IPS-11a (cell line): ENCODE data around the gene RHOJ.
"Not testable (repeated sequence)": the region's sequence is repeated elsewhere in the genome, so short reads cannot be mapped to it uniquely, and the experiment has no call there.

ENCODE experiments used
- H3K4me3 ChIP-seq: one replicate; pipeline ENCODE4 v1.5.1; 2013; ENCODE audit warnings: low read depth, low read length, control low read depth

Gene RHOJ

GRCh38 chr14:63204407-63205043 lies at the start of gene RHOJ:
RHOJ (plus strand) TSS chr14:63204443; CDS start chr14:63204870, 427 bp downstream.
- no peak within 1 kb of the TSS for H3K4me3 ChIP-seq

- no peak overlapping the region for H3K4me3 ChIP-seq
Measured at GRCh38 chr14:63155511-63156185, 48.6 kb upstream of the RHOJ start.

- H3K4me3 ChIP-seq, result no peak overlapping the region
Measured at GRCh38 chr14:63157195-63157594, 47.0 kb upstream of the RHOJ start.

DNA sequence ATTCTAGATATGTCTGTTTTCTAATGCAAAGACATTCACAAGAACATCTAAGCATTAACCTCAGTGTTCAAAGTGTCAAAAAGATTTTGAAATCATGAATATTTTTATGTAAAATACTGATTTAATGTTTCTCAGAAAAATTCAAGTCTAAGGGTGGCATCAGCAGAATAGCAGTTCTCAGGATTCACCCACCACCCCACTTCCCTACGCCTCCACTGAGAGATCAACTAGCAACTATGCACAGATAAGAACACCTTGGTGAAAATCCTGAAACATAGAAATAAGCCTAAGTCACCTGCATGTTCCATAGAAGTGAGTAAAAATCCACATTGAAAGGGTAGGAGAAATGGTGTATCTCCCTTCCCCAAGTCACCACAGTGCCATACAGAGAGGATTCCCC lies 40.9 kb upstream of the RHOJ start:
- no peak overlapping the region for H3K4me3 ChIP-seq

DNA sequence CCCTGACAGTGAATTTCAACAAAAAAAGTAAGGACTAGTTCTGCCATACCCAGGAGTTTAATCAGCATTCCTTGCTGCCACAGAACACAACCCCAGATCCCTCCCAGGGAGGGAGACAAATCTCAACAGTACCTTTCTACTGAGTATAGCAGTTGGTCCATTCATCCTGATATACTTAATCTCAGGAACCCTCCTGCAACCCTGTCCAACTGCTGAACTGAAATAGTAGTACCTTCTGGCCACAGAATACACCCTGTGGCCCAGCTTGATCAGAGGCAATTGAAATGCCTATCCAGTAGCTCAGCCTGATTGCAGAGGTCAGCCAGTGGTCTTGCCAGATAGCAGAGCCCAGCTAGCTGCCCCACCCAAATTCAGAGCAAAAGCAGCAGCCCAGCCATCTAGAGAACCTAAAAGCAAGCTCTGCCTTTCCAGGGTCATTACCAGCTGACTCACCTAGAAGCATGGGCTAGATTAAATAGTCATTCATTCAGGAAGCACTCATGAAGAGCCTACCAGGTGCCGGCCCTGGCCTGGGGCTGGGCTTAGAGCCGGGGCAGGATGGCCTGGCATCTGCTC lies 40.0 kb upstream of the RHOJ start:
- no peak overlapping the region for H3K4me3 ChIP-seq

- not testable (repeated sequence) for H3K4me3 ChIP-seq
Measured at GRCh38 chr14:63165267-63165666, 39.0 kb upstream of the RHOJ start.

DNA sequence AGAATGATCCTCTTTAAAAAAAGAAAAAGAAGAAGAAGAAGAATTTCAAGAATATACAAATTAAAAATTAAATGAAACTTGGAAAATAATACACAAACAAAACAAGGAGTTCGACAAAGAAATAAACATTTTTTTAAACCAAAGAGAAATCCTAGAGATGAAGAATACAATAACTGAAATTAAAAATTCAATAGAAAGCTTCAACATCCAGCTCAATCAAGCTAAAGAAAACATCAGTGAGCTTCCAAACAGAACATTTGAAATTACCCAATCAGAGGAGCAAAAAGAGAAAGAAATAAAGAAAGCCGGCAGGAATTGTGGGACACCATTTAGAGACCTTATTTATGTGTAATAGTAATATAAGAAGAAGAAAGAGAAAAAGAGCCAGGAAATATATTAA lies 37.2 kb upstream of the RHOJ start:
- H3K4me3 ChIP-seq, result no peak overlapping the region

DNA sequence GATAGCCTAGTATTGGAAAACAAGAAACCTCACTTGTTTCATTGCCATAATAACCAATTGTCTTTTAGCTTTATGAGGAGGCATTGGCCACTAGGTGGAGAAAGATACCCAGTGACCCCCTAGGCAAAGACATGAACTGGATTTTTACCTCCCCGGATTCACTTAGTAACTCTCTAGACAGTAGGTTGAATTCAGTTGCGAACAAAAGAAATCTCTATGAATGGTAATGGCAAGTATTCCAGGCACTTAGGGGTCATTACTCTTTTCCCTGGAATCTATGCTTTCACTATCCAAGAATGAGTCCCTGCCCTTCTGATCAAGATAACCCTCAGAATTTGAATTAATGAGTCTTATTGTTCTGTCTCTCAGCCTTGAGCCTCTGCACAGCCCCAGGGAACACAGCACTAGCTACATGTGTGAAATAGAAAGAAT lies 29.5 kb upstream of the RHOJ start:
- no peak overlapping the region for H3K4me3 ChIP-seq

- no peak overlapping the region for H3K4me3 ChIP-seq
Measured at GRCh38 chr14:63175531-63175930, 28.7 kb upstream of the RHOJ start.

GRCh38 chr14:63178912-63179311 lies 25.3 kb upstream of the RHOJ start:
- no peak overlapping the region for H3K4me3 ChIP-seq

DNA sequence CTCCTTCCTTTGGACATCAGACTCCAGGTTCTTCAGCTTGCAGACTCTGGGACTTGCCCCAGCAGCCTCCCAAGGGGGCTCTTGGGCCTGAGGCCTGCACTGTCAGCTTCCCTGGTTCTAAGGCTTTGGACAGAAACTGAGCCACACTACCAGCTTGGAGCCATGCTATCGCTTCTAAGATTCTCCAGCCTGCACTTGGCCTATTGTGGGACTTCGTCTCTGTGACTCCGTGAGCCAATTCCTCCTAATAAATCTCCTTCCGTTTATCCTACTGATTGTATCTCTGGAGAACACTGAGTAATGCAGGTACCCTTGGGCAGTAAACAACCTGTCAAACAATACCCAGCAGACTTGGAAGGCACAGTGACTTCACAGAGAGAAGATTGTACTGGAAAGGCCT lies 24.9 kb upstream of the RHOJ start:
- H3K4me3 ChIP-seq, result no peak overlapping the region

DNA sequence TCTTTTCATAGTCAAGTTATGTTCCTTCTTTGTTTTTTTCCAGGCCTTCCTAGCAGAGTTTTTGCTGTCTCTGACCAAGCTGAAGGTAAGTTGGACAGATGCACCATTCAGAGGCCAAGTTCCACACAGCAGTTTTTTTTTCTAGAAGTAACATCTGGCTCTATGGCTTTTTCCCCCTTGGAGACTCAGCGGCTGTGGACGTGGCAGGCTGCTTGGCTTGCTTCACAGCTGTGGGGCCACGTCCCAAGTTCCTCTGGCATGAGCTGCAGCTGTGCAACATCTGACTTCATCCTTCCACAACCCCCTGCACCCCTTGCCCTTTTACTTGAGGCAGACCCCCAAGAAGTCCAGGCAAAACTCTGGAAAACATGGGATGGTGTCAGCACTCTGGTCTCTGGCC lies 24.2 kb upstream of the RHOJ start:
- no peak overlapping the region for H3K4me3 ChIP-seq

DNA sequence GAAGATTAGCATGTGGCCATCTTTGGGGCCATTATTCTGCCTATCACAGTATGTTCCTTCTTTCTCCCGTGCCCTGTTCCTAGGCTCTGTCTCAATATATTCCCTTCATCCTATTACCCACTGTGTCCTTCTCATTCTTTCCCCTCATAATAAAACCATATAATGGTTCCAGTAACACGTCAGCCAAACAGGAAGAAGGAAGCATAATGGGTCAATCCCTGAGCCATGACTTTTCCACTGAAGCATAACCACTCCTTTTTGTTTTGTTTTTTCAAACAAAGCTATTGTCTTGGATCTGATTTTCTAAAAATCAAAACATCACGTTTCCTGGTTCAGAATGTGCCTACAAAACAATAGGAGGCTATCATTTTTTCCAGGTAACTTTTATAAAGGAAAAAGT lies 21.3 kb upstream of the RHOJ start:
- H3K4me3 ChIP-seq, result no peak overlapping the region

DNA sequence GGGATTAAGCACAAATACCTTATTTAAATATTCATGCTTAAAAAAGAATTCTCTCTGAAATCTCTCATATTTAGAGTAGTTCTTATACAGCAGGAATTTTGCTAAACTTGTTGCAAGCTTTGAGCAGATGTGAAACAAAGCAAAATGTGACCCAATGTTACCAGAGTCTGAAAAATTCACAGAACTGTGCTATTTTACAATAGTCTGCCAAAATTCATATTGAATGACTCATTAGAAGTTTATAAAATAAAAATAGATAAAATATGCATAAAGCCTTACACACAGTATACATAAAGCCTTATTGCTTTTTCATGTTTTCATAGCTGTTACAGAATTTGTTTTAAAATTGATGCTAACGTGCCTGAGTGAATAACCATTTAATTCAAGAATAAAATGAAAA lies 17.8 kb upstream of the RHOJ start:
- H3K4me3 ChIP-seq, result no peak overlapping the region

- no peak overlapping the region for H3K4me3 ChIP-seq
Measured at GRCh38 chr14:63191211-63191610, 13.0 kb upstream of the RHOJ start.

- H3K4me3 ChIP-seq, result no peak overlapping the region
Measured at GRCh38 chr14:63192085-63192484, 12.2 kb upstream of the RHOJ start.

DNA sequence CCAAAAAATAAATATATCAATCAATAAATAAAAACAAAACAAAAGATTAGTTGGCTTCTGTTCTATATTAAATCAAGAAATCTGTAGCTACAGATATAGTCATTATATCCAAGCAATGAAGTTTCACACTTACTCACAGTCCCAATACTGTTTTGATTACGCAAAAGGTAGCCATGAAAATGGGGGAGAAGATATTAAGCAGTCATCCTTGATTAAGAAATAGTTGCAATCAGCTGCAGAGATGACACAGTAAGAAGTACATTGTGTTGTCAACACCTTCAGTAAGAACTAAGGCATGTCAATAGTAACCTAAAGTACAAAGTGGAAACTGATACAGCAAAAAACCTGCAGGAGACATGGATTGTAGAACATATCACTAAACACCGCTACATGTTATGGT lies 11.0 kb upstream of the RHOJ start:
- H3K4me3 ChIP-seq, result no peak overlapping the region

DNA sequence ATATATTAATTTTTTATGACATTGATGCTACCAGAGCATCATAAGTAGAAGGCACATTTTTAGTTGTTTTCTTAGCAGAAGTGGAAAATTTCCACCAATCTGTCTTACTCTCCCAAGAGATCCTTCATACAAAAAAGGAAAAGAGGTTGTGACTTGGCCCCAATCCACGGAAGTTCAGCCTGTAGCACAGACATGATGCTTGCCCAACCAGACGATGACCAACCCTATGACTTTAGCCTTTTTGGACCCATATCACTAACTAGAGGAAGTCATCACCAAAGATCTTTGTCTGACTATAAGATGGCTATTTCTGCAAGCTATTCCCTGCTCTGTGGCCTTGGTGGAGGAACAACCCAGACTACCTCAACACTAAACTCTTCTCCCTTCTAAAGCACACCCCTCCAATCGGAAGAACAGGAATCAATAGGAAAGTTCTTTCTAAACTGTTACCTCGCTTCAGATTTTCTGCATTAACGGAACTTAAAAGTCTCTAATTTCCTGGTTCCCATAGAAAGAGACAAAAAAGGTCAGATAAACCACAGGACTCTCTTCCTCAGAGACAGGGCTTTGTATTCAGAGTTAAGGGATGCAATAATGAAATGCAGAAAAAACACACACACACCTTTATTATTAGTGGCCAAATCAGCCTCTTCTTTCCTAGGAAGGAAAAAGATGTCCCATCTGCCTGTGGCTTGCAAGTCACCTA lies 4.1 kb upstream of the RHOJ start:
- no peak overlapping the region for H3K4me3 ChIP-seq

GRCh38 chr14:63200767-63201166 lies 3.5 kb upstream of the RHOJ start:
- no peak overlapping the region for H3K4me3 ChIP-seq

GRCh38 chr14:63203015-63203414 lies 1.2 kb upstream of the RHOJ start:
- no peak overlapping the region for H3K4me3 ChIP-seq

DNA sequence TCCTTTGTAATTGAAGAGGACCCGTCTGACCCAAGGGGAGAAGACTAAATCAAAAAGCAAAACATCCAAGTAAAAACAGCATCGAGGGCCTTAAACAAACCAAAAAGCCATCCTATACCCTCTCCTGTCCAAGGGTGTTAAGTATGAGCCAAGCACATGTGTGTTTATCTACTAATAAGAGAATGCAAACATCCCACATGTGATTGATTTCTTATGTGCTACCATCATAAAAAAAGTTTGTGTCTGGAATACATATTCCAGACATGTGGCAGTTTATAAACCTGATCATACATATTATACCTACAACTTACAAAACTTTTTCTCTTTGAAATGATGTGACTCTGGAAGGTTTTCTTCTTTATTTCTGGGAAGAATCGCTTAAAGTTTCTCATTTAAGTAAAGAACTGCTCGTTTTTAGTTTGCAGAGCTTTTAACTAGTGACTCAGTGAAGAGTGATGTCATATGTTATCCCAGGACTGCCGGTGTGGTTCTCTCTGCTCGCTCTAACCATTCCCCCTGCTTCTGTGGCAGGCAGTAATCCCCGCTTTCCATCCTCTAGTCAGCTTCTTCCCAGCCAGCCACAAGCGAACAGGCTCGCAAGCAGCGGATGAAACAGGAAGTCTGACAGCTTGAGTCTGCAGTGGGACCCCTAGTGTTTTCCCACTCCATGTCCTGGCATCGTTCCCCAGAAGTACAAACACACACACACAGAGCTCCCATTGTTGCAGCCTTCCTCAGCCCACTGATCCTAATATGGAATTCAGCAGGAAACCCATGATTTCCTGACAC lies 431 bp upstream of the RHOJ start:
- no peak overlapping the region for H3K4me3 ChIP-seq
